Large intestine (tissue), 3 donors: ENCODE measurements around the gene MAP2K5. TPM values are rescaled to one million over a fixed set of nuclear protein-coding genes. Genes with fewer than 3 reads are reported as not detected.
A peak's percentile ranks its signal among the peaks of the same experiment; 100 is the strongest.

Source experiments
- DNase-seq, 2 donors: peaks; one replicate each; pipeline versions ENCODE4 v3.0.0 to v3.0.0-alpha.2; 2013
- H3K27ac ChIP-seq: one replicate; pipeline ENCODE4 v1.5.1; 2013; ENCODE audit warnings: low read length
- H3K27me3 ChIP-seq: 2 replicates; pipeline ENCODE4 v1.6.1; 2013; ENCODE audit warnings: low read length; ENCODE audit not compliant: control insufficient read depth, insufficient read depth
- H3K36me3 ChIP-seq: 2 replicates; pipeline ENCODE4 v1.6.1; 2013; ENCODE audit warnings: low read length; ENCODE audit not compliant: control insufficient read depth, insufficient read depth
- H3K4me1 ChIP-seq: one replicate; pipeline ENCODE4 v1.6.1; 2013; ENCODE audit warnings: low read length; ENCODE audit not compliant: control insufficient read depth, insufficient read depth
- H3K4me3 ChIP-seq: one replicate; pipeline ENCODE4 v1.5.1; 2013; ENCODE audit warnings: low read length
- H3K9me3 ChIP-seq: one replicate; pipeline ENCODE4 v1.6.1; 2013; ENCODE audit warnings: mild to moderate bottlenecking, low read depth, low read length, moderate library complexity; ENCODE audit not compliant: control insufficient read depth
- WGBS: methylation state at CpG from one replicate; pipeline ENCODE4 v1.1.5; 2013; ENCODE audit warnings: low lambda C conversion rate; ENCODE audit not compliant: insufficient coverage; 5-methylcytosine and 5-hydroxymethylcytosine counted together
- polyA plus RNA-seq: library from polyadenylated mRNA; unstranded; fragments of 120-200 nt; gene quantifications from one replicate; pipeline ENCODE4 v1.2.1, GENCODE V29; 2013

MAP2K5 gene
- polyA plus RNA-seq, 1 donor, result 13.7 TPM

DNA sequence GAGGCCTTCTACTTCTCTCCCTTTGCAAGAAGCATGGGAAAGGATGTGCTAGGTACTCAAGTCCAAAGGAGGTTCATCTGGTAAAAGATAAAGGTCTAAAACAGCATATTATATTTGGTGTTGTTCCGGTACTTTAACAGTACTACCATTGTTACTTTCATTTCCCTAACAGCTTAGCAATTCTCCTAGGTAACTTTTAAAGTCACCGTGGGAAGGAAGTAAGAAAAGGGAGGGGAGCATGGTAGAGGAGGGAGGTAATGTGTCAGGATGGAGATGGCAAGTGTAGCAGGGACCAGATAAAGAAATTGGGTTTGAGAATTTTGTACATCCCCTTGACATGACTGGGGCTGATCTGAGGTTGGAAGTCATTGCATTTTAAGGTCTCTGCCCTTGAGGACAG is 193.4 kb downstream of the MAP2K5 start:
- H3K36me3 ChIP-seq, result no peaks in the 10 kb centered on the region
- no peak overlapping the region for H3K4me3 ChIP-seq
- no peaks in the 10 kb centered on the region for H3K4me1 ChIP-seq
- H3K27me3 ChIP-seq, result no peaks in the 10 kb centered on the region
- DNase-seq, result no peak
- no peaks in the 10 kb centered on the region for H3K9me3 ChIP-seq
- 30% methylated on average over 2 of the region's 2 CpGs for WGBS
- no peak overlapping the region for H3K27ac ChIP-seq

DNA sequence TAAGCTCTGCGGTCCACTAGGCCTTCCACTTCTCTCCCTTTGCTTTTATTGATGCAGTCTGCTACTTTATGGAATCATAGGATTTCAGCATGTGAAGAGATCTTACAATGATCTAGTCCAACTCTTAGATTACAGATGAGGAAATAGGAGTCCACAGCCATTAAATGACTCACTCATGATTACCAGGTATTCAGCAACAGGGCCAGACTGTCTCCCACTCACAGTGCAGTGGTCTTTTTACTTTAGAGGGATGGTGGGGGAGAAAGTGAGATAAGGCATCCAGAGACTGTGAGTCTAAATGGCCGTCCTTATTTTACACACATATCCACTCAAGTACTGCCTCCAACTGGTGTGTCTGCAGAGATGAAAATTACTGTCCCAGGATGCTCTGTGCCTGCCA is 194.3 kb downstream of the MAP2K5 start:
- Histone ChIP-seq H3K4me1 (no peaks in the 10 kb centered on the region), H3K4me3 (no peak overlapping the region), H3K27ac (no peak overlapping the region), H3K36me3 (no peaks in the 10 kb centered on the region), H3K9me3 (no peaks in the 10 kb centered on the region), H3K27me3 (no peaks in the 10 kb centered on the region)
- no CpG with 5 or more reads among the region's 2 CpGs for WGBS
- DNase-seq, result no peak

DNA sequence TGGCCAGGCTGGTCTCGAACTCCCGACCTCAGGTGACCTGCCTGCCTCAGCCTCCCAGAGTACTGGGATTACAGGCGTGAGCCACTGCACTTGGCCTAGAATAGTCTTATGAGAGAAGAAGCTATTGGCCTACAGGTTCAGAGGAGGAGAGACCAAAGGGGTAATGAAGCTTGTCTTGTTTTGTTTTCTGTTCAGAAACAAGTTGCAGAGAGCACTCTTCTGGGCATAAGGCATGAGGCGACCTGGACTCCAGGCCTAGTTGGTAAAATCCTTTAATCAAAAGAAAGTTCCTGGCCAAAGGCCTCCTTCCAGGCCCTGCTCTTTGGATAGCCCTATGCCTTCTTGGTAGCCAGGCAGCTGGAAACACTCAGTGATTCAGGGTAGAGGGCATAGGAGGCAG is 195.6 kb downstream of the MAP2K5 start:
- Histone ChIP-seq H3K27ac (no peak overlapping the region), H3K4me1 (no peaks in the 10 kb centered on the region), H3K27me3 (no peaks in the 10 kb centered on the region), H3K36me3 (no peaks in the 10 kb centered on the region), H3K9me3 (no peaks in the 10 kb centered on the region), H3K4me3 (no peak overlapping the region)
- no CpG with 5 or more reads among the region's 4 CpGs for WGBS
- DNase-seq, result no peak

DNA sequence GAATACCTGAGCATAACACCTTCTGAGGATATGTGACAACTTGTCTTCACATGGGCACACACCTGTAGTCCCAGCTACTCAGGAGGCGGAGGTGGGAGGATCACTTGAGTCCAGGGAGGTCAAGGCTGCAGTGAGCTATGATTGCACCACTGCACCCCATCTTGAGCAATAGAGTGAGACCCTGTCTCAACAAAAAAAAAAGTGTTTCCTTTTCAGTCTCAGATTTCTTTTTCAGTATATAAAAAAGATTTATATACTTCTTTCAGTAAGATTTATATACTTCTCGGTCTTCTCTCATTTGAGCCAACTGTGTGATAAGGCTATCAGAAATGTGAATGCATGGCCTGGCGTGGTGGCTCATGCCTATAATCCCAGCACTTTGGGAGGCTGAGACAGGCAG is 197.9 kb downstream of the MAP2K5 start:
- Histone ChIP-seq H3K4me3 (no peak overlapping the region), H3K27me3 (no peaks in the 10 kb centered on the region), H3K4me1 (no peaks in the 10 kb centered on the region), H3K27ac (no peak overlapping the region), H3K36me3 (no peaks in the 10 kb centered on the region), H3K9me3 (no peaks in the 10 kb centered on the region)
- WGBS, result no CpG with 5 or more reads among the region's 3 CpGs
- no peak for DNase-seq

DNA sequence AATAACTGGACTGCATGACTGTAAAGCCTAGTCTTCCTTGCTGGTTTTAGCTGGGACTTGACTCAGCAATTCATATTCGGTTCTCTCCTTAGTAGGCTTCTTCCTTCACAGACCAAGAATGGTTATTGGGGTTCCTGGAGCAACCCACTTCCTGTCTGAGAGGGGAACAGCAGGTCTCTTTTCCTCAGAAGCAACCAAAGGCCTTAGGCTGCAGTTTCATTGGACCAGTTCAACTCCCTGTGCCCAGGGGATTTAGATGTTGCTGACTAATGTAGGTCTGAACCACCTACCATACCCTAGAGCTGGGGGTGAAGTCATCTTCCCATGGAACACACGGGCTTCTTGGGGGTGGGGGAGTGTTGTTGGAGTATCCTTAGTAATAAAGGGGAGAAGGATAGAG is 198.8 kb downstream of the MAP2K5 start:
- H3K4me1 ChIP-seq, result no peaks in the 10 kb centered on the region
- WGBS, result no CpG with 5 or more reads among the region's 2 CpGs
- no peaks in the 10 kb centered on the region for H3K9me3 ChIP-seq
- DNase-seq, result no peak
- no peak overlapping the region for H3K27ac ChIP-seq
- no peaks in the 10 kb centered on the region for H3K27me3 ChIP-seq
- H3K36me3 ChIP-seq, result no peaks in the 10 kb centered on the region
- H3K4me3 ChIP-seq, result no peak overlapping the region

DNA sequence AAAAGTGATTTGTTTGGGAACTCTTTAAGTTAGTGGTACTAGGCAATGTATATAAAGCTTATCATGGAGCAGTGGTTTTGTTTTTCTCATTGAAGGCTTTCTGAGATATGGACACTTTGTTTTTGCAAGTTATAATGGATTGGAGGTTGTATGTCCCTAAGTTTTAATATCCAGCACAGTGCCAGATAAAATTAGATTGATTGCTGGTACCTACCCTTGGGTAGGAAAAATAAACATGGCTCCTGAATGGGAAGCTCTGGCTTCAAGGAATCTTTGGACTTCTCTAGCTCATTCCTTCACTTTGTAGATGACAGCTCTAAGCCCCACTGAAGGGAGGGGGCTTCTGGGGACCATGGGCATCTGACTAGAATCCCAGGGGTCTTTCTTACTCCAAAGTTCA is 201.1 kb downstream of the MAP2K5 start:
- H3K27me3 ChIP-seq, result no peaks in the 10 kb centered on the region
- DNase-seq, result no peak
- H3K9me3 ChIP-seq, result no peaks in the 10 kb centered on the region
- H3K4me3 ChIP-seq, result no peak overlapping the region
- no peaks in the 10 kb centered on the region for H3K36me3 ChIP-seq
- H3K4me1 ChIP-seq, result no peaks in the 10 kb centered on the region
- H3K27ac ChIP-seq, result no peak overlapping the region

DNA sequence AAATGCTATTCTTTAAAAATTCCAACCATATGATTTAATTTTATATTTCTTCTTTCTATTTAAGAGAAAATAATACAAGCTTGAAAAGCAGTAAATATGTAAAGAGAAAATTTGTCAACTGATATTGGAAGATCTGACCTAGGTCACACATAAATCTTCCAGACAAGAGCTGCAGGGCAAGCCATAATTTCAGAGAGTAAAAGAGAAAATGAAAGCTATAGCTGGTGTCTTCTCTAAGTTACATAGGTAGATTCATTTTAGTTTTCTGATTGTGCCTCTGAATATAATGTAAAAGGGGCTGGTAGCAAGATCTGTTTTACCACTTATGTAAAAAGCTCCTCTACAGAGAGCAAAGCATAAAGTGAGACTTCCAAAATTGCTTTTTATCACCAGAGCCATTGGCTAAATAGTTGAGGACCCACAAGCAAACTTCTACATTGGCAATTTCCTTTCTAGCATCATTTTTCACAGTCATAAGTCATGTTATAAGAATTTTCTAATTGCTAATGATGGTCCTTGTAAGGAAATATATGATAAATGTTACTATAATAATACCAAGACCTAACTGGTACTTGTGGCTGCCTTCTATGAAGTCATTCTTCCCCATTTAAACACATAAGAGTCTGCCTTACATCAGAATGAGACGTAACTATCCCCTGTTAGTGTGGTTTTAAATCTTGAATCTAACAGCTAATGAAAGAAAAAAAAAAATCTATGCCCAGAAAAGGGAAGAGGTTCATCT is 202.0 kb downstream of the MAP2K5 start:
- Histone ChIP-seq H3K36me3 (no peaks in the 10 kb centered on the region), H3K9me3 (no peaks in the 10 kb centered on the region), H3K27me3 (no peaks in the 10 kb centered on the region), H3K4me1 (no peaks in the 10 kb centered on the region), H3K27ac (no peak overlapping the region), H3K4me3 (no peak overlapping the region)
- 100% methylated on average over 1 of the region's 1 CpG for WGBS
- DNase-seq, result no peak

DNA sequence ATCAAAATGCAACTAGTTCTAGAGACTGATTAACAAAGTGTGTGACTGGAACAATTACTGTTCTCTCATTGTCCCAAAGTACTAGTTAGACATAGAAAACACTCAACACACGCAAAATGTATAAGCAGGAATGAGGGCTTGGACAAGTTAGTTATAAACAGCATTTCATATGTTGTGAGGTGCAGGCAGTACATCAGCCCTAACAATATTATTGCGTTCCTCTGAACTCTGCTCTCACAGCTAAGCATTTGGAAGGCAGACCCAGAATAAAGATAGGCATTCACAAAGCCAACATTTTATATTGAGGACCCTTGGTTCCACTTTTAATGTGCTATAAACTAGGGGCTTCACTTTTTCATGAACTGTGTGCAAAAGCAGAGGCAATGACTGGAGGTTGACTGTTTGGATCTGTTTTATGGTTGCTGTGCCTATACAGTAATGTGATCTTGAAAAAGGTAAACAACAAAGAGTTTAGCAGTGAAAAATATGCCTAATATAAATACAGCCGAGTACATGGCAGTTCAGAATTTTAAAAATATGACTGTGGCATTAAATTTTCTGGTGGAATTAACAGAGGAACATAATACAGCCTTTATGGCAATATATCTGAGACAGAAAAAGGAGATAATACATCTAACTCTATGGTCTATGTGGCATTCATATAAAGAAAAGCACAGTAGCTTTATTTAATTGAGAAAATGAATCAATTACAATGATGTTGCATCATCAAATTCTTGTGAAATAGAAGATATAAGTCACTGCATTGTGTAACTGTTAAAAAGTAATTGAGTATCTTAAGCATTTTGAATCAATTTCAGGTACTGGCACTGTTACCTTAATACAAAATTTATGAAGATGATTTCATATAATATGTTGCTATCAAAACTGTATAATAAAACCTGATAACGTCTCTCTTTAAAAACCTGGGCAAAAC is 202.8 kb downstream of the MAP2K5 start:
- H3K27me3 ChIP-seq, result no peaks in the 10 kb centered on the region
- no peak for DNase-seq
- no peaks in the 10 kb centered on the region for H3K36me3 ChIP-seq
- no peaks in the 10 kb centered on the region for H3K9me3 ChIP-seq
- no peak overlapping the region for H3K4me3 ChIP-seq
- H3K4me1 ChIP-seq, result no peaks in the 10 kb centered on the region
- H3K27ac ChIP-seq, result no peak overlapping the region
- WGBS, result 84% methylated on average over 3 of the region's 4 CpGs

DNA sequence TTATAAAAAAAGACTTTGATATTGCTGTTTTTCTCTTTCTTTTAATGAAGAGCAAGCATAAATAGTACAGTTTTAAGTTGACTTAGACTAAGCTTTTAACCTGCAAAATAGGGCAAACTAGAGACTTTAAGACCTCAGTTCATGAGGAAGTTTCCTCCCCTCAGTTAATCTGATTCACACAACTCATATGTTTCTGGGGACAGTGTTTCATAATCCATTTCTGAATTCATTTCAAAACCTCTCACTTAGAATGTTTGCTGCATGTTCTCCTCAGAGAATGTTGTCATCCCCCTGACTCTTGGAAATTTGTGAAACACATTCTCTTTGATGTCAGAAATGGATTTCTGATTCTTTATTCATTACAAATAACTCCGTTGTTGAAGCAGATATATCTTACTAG is 203.5 kb downstream of the MAP2K5 start:
- Histone ChIP-seq H3K4me1 (no peaks in the 10 kb centered on the region), H3K27me3 (no peaks in the 10 kb centered on the region), H3K9me3 (no peaks in the 10 kb centered on the region), H3K36me3 (no peaks in the 10 kb centered on the region), H3K4me3 (no peak overlapping the region), H3K27ac (no peak overlapping the region)
- DNase-seq, result no peak
- WGBS, result no CpG with 5 or more reads among the region's 1 CpG

DNA sequence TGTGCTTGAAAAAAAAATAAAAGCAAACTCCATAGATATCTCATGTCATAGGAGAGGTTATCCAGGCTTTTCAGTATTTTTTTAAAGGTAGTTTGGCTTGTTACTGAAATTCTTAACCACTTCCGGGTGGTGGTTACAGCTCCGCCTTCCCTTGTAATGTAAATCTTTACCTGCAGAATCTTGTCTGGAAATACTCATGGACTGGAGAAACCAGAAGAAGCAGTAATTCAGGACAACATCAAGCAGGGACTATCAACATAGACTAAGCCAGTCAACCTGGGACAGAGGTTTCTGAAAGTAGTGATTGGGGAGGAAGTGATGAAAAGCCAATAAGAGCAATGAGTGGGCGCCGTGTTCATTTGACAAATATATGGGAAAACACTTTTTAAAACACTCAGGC is 203.9 kb downstream of the MAP2K5 start:
- Histone ChIP-seq H3K4me3 (no peak overlapping the region), H3K27me3 (no peaks in the 10 kb centered on the region), H3K4me1 (no peaks in the 10 kb centered on the region), H3K27ac (no peak overlapping the region), H3K36me3 (no peaks in the 10 kb centered on the region), H3K9me3 (no peaks in the 10 kb centered on the region)
- WGBS, result 60% methylated on average over 2 of the region's 4 CpGs
- DNase-seq, result peak in 1 of 2 donors; percentile 32
